IMR-90 (cell line): ENCODE results near the gene LRRC40. TPM values are rescaled to one million over a fixed set of nuclear protein-coding genes. Genes with fewer than 3 reads are reported as not detected.

ENCODE experiments used
- ATAC-seq: fragments of 200-7000 bp; cut with Tn5 transposase; 2 replicates; pipeline ENCODE4 v1.9.1; 2020; ENCODE audit warnings: low read depth, mild to moderate bottlenecking, moderate library complexity
- BruUV-seq: library from RNA; stranded (reverse); fragments of 400-500 nt; replicated peaks from 2 replicates; lab custom pipeline; 2021; lab: Mats Ljungman, UMichigan
- CTCF ChIA-PET: fragments of 300-600 bp; formaldehyde crosslinking; extraction: SDS; loops from one replicate; lab custom pipeline; 2021; ENCODE audit warnings: antibody characterized with exemption; lab: Yijun Ruan, JAX
- POLR2A ChIA-PET: fragments of 300-600 bp; sonication (Branson Sonifier 250); formaldehyde crosslinking; loops from one replicate; lab custom pipeline; 2022; ENCODE audit warnings: antibody characterized with exemption; ENCODE audit not compliant: unreplicated experiment; lab: Charles Lee
- DNase-seq: peaks from one replicate; pipeline ENCODE4 v3.0.0; 2013
- H2AFZ ChIP-seq: replicated peaks from 2 replicates; pipeline ENCODE3; 2013; ENCODE audit warnings: low read length, mild to moderate bottlenecking; ENCODE audit not compliant: poor library complexity
- H2AK5ac ChIP-seq: 2 replicates; pipeline ENCODE4 v1.6.1; 2013; ENCODE audit warnings: low read depth, low read length, inconsistent platforms
- H2AK9ac ChIP-seq: replicated peaks from 2 replicates; pipeline ENCODE3; 2013; ENCODE audit warnings: mild to moderate bottlenecking, low read depth, low read length, moderate library complexity; ENCODE audit not compliant: poor library complexity
- H2BK120ac ChIP-seq: 2 replicates; pipeline ENCODE4 v1.6.1; 2013; ENCODE audit warnings: low read depth, low read length, inconsistent platforms
- H2BK15ac ChIP-seq: 3 replicates; pipeline ENCODE4 v1.6.1; 2013; ENCODE audit warnings: low read depth, low read length, inconsistent platforms
- H2BK20ac ChIP-seq: 2 replicates; pipeline ENCODE4 v1.6.1; 2013; ENCODE audit warnings: low read depth, mild to moderate bottlenecking, inconsistent platforms, low read length, moderate library complexity
- H2BK5ac ChIP-seq: 2 replicates; pipeline ENCODE4 v1.6.1; 2013; ENCODE audit warnings: mild to moderate bottlenecking, low read depth, low read length, inconsistent platforms; ENCODE audit not compliant: poor library complexity, severe bottlenecking
- H3K14ac ChIP-seq: replicated peaks from 2 replicates; pipeline ENCODE4 v1.6.1; 2013; ENCODE audit warnings: low read depth, low read length, inconsistent platforms
- H3K18ac ChIP-seq: 2 replicates; pipeline ENCODE4 v1.6.1; 2013; ENCODE audit warnings: low read depth, low read length, control low read depth
- H3K23ac ChIP-seq: 2 replicates; pipeline ENCODE4 v1.6.1; 2013; ENCODE audit warnings: low read depth, low read length, inconsistent platforms
- H3K27ac ChIP-seq: 2 replicates; pipeline ENCODE4 v1.5.1; 2013; ENCODE audit warnings: mild to moderate bottlenecking, control low read depth, low read length; ENCODE audit not compliant: insufficient read depth
- H3K27me3 ChIP-seq: 2 replicates; pipeline ENCODE4 v1.6.1; 2013; ENCODE audit warnings: low read length; ENCODE audit not compliant: control insufficient read depth, insufficient read depth
- H3K36me3 ChIP-seq: 2 replicates; pipeline ENCODE4 v1.6.1; 2013; ENCODE audit warnings: low read length, mixed read lengths; ENCODE audit not compliant: control insufficient read depth, insufficient read depth
- H3K4ac ChIP-seq: 2 replicates; pipeline ENCODE4 v1.6.1; 2013; ENCODE audit warnings: low read depth, low read length, inconsistent platforms
- H3K4me1 ChIP-seq: 2 replicates; pipeline ENCODE4 v1.6.1; 2013; ENCODE audit warnings: low read length, mixed read lengths; ENCODE audit not compliant: control insufficient read depth, insufficient read depth
- H3K4me2 ChIP-seq: 2 replicates; pipeline ENCODE4 v1.6.1; 2013; ENCODE audit warnings: low read depth, mild to moderate bottlenecking, control low read depth, low read length, moderate library complexity
- H3K4me3 ChIP-seq: 2 replicates; pipeline ENCODE4 v1.5.1; 2013; ENCODE audit warnings: low read depth, mild to moderate bottlenecking, control low read depth, low read length, moderate library complexity; ENCODE audit not compliant: insufficient read depth
- H3K56ac ChIP-seq: 2 replicates; pipeline ENCODE4 v1.6.1; 2013; ENCODE audit warnings: low read length, inconsistent platforms; ENCODE audit not compliant: insufficient read depth; ENCODE audit errors: extremely low read depth
- H3K79me1 ChIP-seq, 2 experiments: 2 replicates each; pipeline ENCODE4 v1.6.1; 2013; ENCODE audit warnings: low read length in 2 of 2, inconsistent platforms in 1 of 2, low read depth in 1 of 2
- H3K9ac ChIP-seq: 2 replicates; pipeline ENCODE4 v1.6.1; 2013; ENCODE audit warnings: low read depth, low read length, control low read depth
- H3K9me1 ChIP-seq: 2 replicates; pipeline ENCODE4 v1.6.1; 2013; ENCODE audit warnings: low read length, inconsistent platforms; ENCODE audit not compliant: insufficient read depth
- H3K9me3 ChIP-seq: 2 replicates; pipeline ENCODE4 v1.6.1; 2013; ENCODE audit warnings: low read length; ENCODE audit not compliant: control insufficient read depth, insufficient read depth
- H4K20me1 ChIP-seq: 2 replicates; pipeline ENCODE4 v1.6.1; 2013; ENCODE audit warnings: low read length, inconsistent platforms; ENCODE audit not compliant: insufficient read depth
- H4K5ac ChIP-seq: 2 replicates; pipeline ENCODE4 v1.6.1; 2013; ENCODE audit warnings: mild to moderate bottlenecking, low read depth, low read length, control low read depth
- H4K8ac ChIP-seq, 2 experiments: 2 replicates each; pipeline ENCODE4 v1.6.1; 2013; ENCODE audit warnings: low read depth in 2 of 2, low read length in 2 of 2, control low read depth in 1 of 2, inconsistent platforms in 1 of 2
- H4K91ac ChIP-seq: 2 replicates; pipeline ENCODE4 v1.6.1; 2013; ENCODE audit warnings: low read depth, low read length, inconsistent platforms; ENCODE audit not compliant: insufficient read depth
- CEBPB ChIP-seq: IDR thresholded peaks from 2 replicates; pipeline ENCODE4 v1.6.1; 2012; ENCODE audit warnings: low read depth, low read length, improper control_type of control experiment
- CHD1 ChIP-seq: IDR thresholded peaks from 2 replicates; pipeline ENCODE4 v1.6.1; 2012; ENCODE audit warnings: low read depth, low read length, improper control_type of control experiment
- CTCF ChIP-seq: conservative IDR thresholded peaks from 2 replicates; pipeline ENCODE4 v1.5.1; 2012; ENCODE audit warnings: mild to moderate bottlenecking, low read depth, low read length, improper control_type of control experiment
- MAZ ChIP-seq: IDR thresholded peaks from 2 replicates; pipeline ENCODE4 v1.6.1; 2012; ENCODE audit warnings: low read depth, mild to moderate bottlenecking, low read length, improper control_type of control experiment, moderate library complexity, borderline replicate concordance
- NFE2L2 ChIP-seq: fragments of 150-350 bp; IDR thresholded peaks from 2 replicates; pipeline ENCODE4 v1.6.1; 2016; ENCODE audit warnings: low read depth, mild to moderate bottlenecking, low read length
- POLR2A ChIP-seq: IDR thresholded peaks from 2 replicates; pipeline ENCODE4 v1.6.1; 2012; ENCODE audit warnings: mild to moderate bottlenecking, low read depth, low read length
- RAD21 ChIP-seq: IDR thresholded peaks from 2 replicates; pipeline ENCODE4 v1.6.1; 2012; ENCODE audit warnings: low read length, improper control_type of control experiment
- RCOR1 ChIP-seq: IDR thresholded peaks from 2 replicates; pipeline ENCODE4 v1.6.1; 2012; ENCODE audit warnings: mild to moderate bottlenecking, low read length, improper control_type of control experiment; ENCODE audit not compliant: insufficient replicate concordance
- RFX5 ChIP-seq: IDR thresholded peaks from 2 replicates; pipeline ENCODE4 v1.8.0; 2012; ENCODE audit warnings: low read depth, mild to moderate bottlenecking, low read length, moderate library complexity
- USF2 ChIP-seq: fragments of 150-350 bp; IDR thresholded peaks from 2 replicates; pipeline ENCODE4 v1.6.1; 2017; ENCODE audit warnings: mild to moderate bottlenecking, antibody characterized with exemption, low read length, low read depth
- WGBS, 2 experiments: methylation state at CpG; one replicate each; pipeline versions ENCODE4 v1.1.5 to v1.1.7; 2013; ENCODE audit warnings: missing lambda C conversion rate in 2 of 2; ENCODE audit not compliant: insufficient read length in 1 of 2; ENCODE audit errors: extremely low coverage in 2 of 2; 5-methylcytosine and 5-hydroxymethylcytosine counted together
- dilution Hi-C: fragments of 300-500 bp; cut with HindIII; formaldehyde crosslinking; loops from one replicate; pipeline ENCODE4 v1.14.3; 2018; ENCODE audit warnings: low sequenced_read_pairs; ENCODE audit not compliant: unreplicated experiment
- in situ Hi-C: fragments of 300-500 bp; cut with MboI; formaldehyde crosslinking; loops from 3 replicates; pipeline ENCODE4 v1.14.3; 2019; ENCODE audit warnings: low sequenced_read_pairs, inconsistent platforms, mixed read lengths
- intact Hi-C: fragments of 100-400 bp; cut with micrococcal nuclease; formaldehyde crosslinking; loops from 2 replicates; pipeline ENCODE4 v1.10.0; 2022
- polyA plus RNA-seq, 3 experiments: library from polyadenylated mRNA; depleted of rRNA; stranded (reverse); fragments of >200 nt; gene quantifications; 2 replicates each; pipeline ENCODE4 v1.2.3, GENCODE V29; 2012; ENCODE audit warnings: low replicate concordance in 1 of 3
- total RNA-seq: library from RNA; depleted of rRNA; stranded (reverse); fragments of >200 nt; gene quantifications from 2 replicates; pipeline ENCODE4 v1.2.3, GENCODE V29; 2012
- TF ChIP-seq, protein P1 (sequence below): fragments of 150-350 bp; IDR thresholded peaks from 2 replicates; pipeline ENCODE4 v1.6.1; 2016; ENCODE audit warnings: low read depth, mild to moderate bottlenecking, low read length, moderate library complexity, borderline replicate concordance

The LRRC40 gene
- total and polyA plus RNA-seq, 2 of the 4 experiments (the other 2 are of a cell fraction): 11.1 to 17.4 TPM

- intact Hi-C loops (loop anchor here (5.0 kb wide), 1 partner anchor 278 kb away; the partner anchor contains the start of gene CTH), dilution Hi-C loops (no loop called here), in situ Hi-C loops (loop anchor here (10.0 to 25.0 kb wide), 2 partner anchors 97 to 381 kb away; no protein-coding TSS in a partner anchor)
- no peak for TF ChIP-seq POLR2A
- no peak for TF ChIP-seq USF2
- no peak for TF ChIP-seq RCOR1
- no peak for TF ChIP-seq CEBPB
- no peak for TF ChIP-seq RFX5
- no peak for TF ChIP-seq CHD1
- TF ChIP-seq MAZ: no peak
- no peak for TF ChIP-seq CTCF
- no peak for TF ChIP-seq RAD21
- TF ChIP-seq, protein P1, sequence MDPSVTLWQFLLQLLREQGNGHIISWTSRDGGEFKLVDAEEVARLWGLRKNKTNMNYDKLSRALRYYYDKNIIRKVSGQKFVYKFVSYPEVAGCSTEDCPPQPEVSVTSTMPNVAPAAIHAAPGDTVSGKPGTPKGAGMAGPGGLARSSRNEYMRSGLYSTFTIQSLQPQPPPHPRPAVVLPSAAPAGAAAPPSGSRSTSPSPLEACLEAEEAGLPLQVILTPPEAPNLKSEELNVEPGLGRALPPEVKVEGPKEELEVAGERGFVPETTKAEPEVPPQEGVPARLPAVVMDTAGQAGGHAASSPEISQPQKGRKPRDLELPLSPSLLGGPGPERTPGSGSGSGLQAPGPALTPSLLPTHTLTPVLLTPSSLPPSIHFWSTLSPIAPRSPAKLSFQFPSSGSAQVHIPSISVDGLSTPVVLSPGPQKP: no peak
- TF ChIP-seq NFE2L2: no peak
- no peaks in the 10 kb centered on the region for H3K9me1 ChIP-seq
- POLR2A ChIA-PET: no interaction called here
- H3K56ac ChIP-seq: no peak overlapping the region
- no peak overlapping the region for H2AK5ac ChIP-seq
- no peak overlapping the region for H2BK15ac ChIP-seq
- CTCF ChIA-PET: interaction anchor here (0.9 to 1.3 kb wide), 3 partner anchors 30 to 51 kb away, joined by 3 to 4 read pairs (median 3); no protein-coding TSS in a partner anchor
- no peak overlapping the region for H4K5ac ChIP-seq
- H2AK9ac ChIP-seq: no peak overlapping the region
- H2BK5ac ChIP-seq: no peak overlapping the region
- H3K14ac ChIP-seq: no peak overlapping the region
- H3K18ac ChIP-seq: no peak overlapping the region
- no peaks in the 10 kb centered on the region for H3K36me3 ChIP-seq
- no peak overlapping the region for H4K8ac ChIP-seq
- H3K27me3 ChIP-seq: no peaks in the 10 kb centered on the region; the same call in 1 of the 2 replicates
- no peak overlapping the region for H3K27ac ChIP-seq
- H4K20me1 ChIP-seq: no peaks in the 10 kb centered on the region
- H4K91ac ChIP-seq: no peak overlapping the region
- no peak overlapping the region for H3K4ac ChIP-seq
- WGBS, 2 experiments: 75% methylated on average over 1 of the region's 3 CpGs; no CpG with 5 or more reads in 1 of the 2 experiments
- no peak overlapping the region for H2AFZ ChIP-seq
- H3K4me3 ChIP-seq: no peak overlapping the region
- no peak overlapping the region for H2BK20ac ChIP-seq
- no TSS peak for BruUV-seq
- no peaks in the 10 kb centered on the region for H3K79me1 ChIP-seq
- no peak overlapping the region for H2BK120ac ChIP-seq
- H3K4me1 ChIP-seq: no peaks in the 10 kb centered on the region
- H3K9me3 ChIP-seq: no peaks in the 10 kb centered on the region
- H3K9ac ChIP-seq: no peak overlapping the region
- no peak overlapping the region for H3K4me2 ChIP-seq
- ATAC-seq: no peak
- no peak for DNase-seq
- H3K23ac ChIP-seq: no peak overlapping the region
Observed at GRCh38 chr1:70134148-70134547, 71.2 kb downstream of the LRRC40 start.
